BLaER1 treated with 17β-estradiol and CSF1 and Interleukin-3, amounts not matched to agents 10 nM and 100 nM (cell line): ENCODE results near the gene VSIG2.

ENCODE experiments used
- H3K27ac ChIP-seq, 11 experiments: shearing (Covaris generic); formaldehyde crosslinking; 2 replicates each; pipeline ENCODE4 v1.8.1; 2022
- H3K27me3 ChIP-seq, 11 experiments: shearing (Covaris generic); formaldehyde crosslinking; 2 replicates each; pipeline ENCODE4 v1.8.1; 2022
- H3K36me3 ChIP-seq, 11 experiments: shearing (Covaris generic); formaldehyde crosslinking; 2 replicates each; pipeline ENCODE4 v1.8.1; 2022
- H3K4me1 ChIP-seq, 10 experiments: shearing (Covaris generic); formaldehyde crosslinking; 2 replicates each; pipeline ENCODE4 v1.8.1; 2022
- H3K4me2 ChIP-seq, 11 experiments: shearing (Covaris generic); formaldehyde crosslinking; 2 replicates each; pipeline ENCODE4 v1.8.1; 2022
- H3K4me3 ChIP-seq, 10 experiments: shearing (Covaris generic); formaldehyde crosslinking; 2 replicates each; pipeline ENCODE4 v1.8.1; 2022
- H3K9ac ChIP-seq, 11 experiments: shearing (Covaris generic); formaldehyde crosslinking; 2 replicates each; pipeline ENCODE4 v1.8.1; 2022
- H3K9me3 ChIP-seq, 11 experiments: shearing (Covaris generic); formaldehyde crosslinking; replicated peaks in 1 of 11; 2 replicates each; pipeline ENCODE4 v1.8.1; 2022
- H4K20me1 ChIP-seq, 11 experiments: shearing (Covaris generic); formaldehyde crosslinking; 2 replicates each; pipeline ENCODE4 v1.8.1; 2022
- Cebpa-rat ChIP-seq, 11 experiments: shearing (Covaris generic); IDR thresholded peaks; 2 replicates each; pipeline ENCODE4 v1.8.1; 2022

The VSIG2 gene

GRCh38 chr11:124742555-124742954 is 9.5 kb downstream of the VSIG2 start:
- no peak overlapping the region for H3K27ac ChIP-seq
- peak overlapping the region in 6 of 11 experiments; percentile 8 to 93 (median 84); a peak in 9 of 22 replicates for H3K4me2 ChIP-seq
- H3K36me3 ChIP-seq: peaks cover 0 to 6% (median 0%) of the 10 kb centered on the region in 11 experiments; a peak in 2 of 22 replicates
- H3K9ac ChIP-seq: no peak overlapping the region
- peaks cover 43 to 78% (median 55%) of the 10 kb centered on the region in 10 experiments for H3K4me1 ChIP-seq
- no peaks in the 10 kb centered on the region for H3K9me3 ChIP-seq
- H3K4me3 ChIP-seq: no peak overlapping the region; a peak in 1 of 20 replicates
- peaks cover 0 to 5% (median 0%) of the 10 kb centered on the region in 11 experiments; a peak in 2 of 22 replicates for H3K27me3 ChIP-seq
- peaks cover 0 to 50% (median 16%) of the 10 kb centered on the region in 11 experiments; a peak in 10 of 22 replicates for H4K20me1 ChIP-seq
- no peak for TF ChIP-seq Cebpa-rat (IDR thresholded peaks at IDR 0.05)

GRCh38 chr11:124740277-124740882 is 11.7 kb downstream of the VSIG2 start:
- Histone ChIP-seq H3K4me3 (peak overlapping the region; percentile 64 to 81 (median 71)), H3K36me3 (peaks cover 0 to 6% (median 0%) of the 10 kb centered on the region in 11 experiments; a peak in 2 of 22 replicates), H3K4me1 (peaks cover 49 to 79% (median 56%) of the 10 kb centered on the region in 10 experiments), H4K20me1 (peaks cover 0 to 47% (median 16%) of the 10 kb centered on the region in 11 experiments; a peak in 10 of 22 replicates), H3K27me3 (peaks cover 0 to 5% (median 0%) of the 10 kb centered on the region in 11 experiments; a peak in 1 of 22 replicates), H3K9me3 (no peaks in the 10 kb centered on the region), H3K4me2 (peak overlapping the region; percentile 84 to 98 (median 93)), H3K9ac (peak overlapping the region; percentile 64 to 78 (median 74); a peak in 21 of 22 replicates), H3K27ac (peak overlapping the region in 7 of 11 experiments; percentile 26 to 72 (median 52); a peak in 13 of 22 replicates)
- TF ChIP-seq Cebpa-rat (IDR thresholded peaks at IDR 0.05): no peak

- Histone ChIP-seq H3K9ac (peak within 1 kb of the TSS; percentile 64 to 78 (median 74); a peak in 21 of 22 replicates), H3K4me2 (peak within 1 kb of the TSS; percentile 84 to 98 (median 93)), H3K4me1 (peaks cover 45 to 72% (median 52%) of the 10 kb centered on the region in 10 experiments), H3K27ac (peak within 1 kb of the TSS in 7 of 11 experiments; percentile 26 to 72 (median 52); a peak in 13 of 22 replicates), H3K27me3 (peaks cover 0 to 5% (median 0%) of the 10 kb centered on the region in 11 experiments; a peak in 1 of 22 replicates), H4K20me1 (peaks cover 0 to 40% (median 16%) of the 10 kb centered on the region in 11 experiments; a peak in 10 of 22 replicates), H3K9me3 (no peaks in the 10 kb centered on the region), H3K36me3 (peaks cover 0 to 6% (median 0%) of the 10 kb centered on the region in 11 experiments; a peak in 2 of 22 replicates), H3K4me3 (peak within 1 kb of the TSS; percentile 64 to 81 (median 71))
- no peak for TF ChIP-seq Cebpa-rat (IDR thresholded peaks at IDR 0.05)
Observed at GRCh38 chr11:124739479-124740276, 12.4 kb downstream of the VSIG2 start, which contains the start of gene NRGN. Gene NRGN, plus strand, starts transcription at chr11:124739942. Its CDS starts 143 bp downstream, at chr11:124740085.

- no peaks in the 10 kb centered on the region for H3K9me3 ChIP-seq
- peak overlapping the region; percentile 84 to 98 (median 93) for H3K4me2 ChIP-seq
- H3K36me3 ChIP-seq: peaks cover 0 to 6% (median 0%) of the 10 kb centered on the region in 11 experiments; a peak in 1 of 22 replicates
- H3K27me3 ChIP-seq: peaks cover 0 to 5% (median 0%) of the 10 kb centered on the region in 11 experiments; a peak in 1 of 22 replicates
- no peak overlapping the region for H3K9ac ChIP-seq
- H3K4me3 ChIP-seq: peak overlapping the region in 1 of 10 experiments; percentile 72; a peak in 2 of 20 replicates
- H4K20me1 ChIP-seq: peaks cover 0 to 32% (median 16%) of the 10 kb centered on the region in 11 experiments; a peak in 10 of 22 replicates
- no peak for TF ChIP-seq Cebpa-rat (IDR thresholded peaks at IDR 0.05)
- H3K4me1 ChIP-seq: peaks cover 45 to 75% (median 52%) of the 10 kb centered on the region in 10 experiments
- H3K27ac ChIP-seq: no peak overlapping the region
Observed at GRCh38 chr11:124738713-124739478, 13.2 kb downstream of the VSIG2 start.

GRCh38 chr11:124737638-124738305 is 14.3 kb downstream of the VSIG2 start:
- no peak for TF ChIP-seq Cebpa-rat (IDR thresholded peaks at IDR 0.05)

GRCh38 chr11:124736736-124737135 is 15.3 kb downstream of the VSIG2 start:
- H3K4me1 ChIP-seq: peaks cover 42 to 77% (median 51%) of the 10 kb centered on the region in 10 experiments
- peak overlapping the region in 1 of 10 experiments; percentile 41; a peak in 2 of 20 replicates for H3K4me3 ChIP-seq
- no peaks in the 10 kb centered on the region for H3K9me3 ChIP-seq
- H3K36me3 ChIP-seq: no peaks in the 10 kb centered on the region
- peaks cover 0 to 5% (median 0%) of the 10 kb centered on the region in 11 experiments; a peak in 1 of 22 replicates for H3K27me3 ChIP-seq
- peaks cover 0 to 13% (median 3%) of the 10 kb centered on the region in 11 experiments; a peak in 9 of 22 replicates for H4K20me1 ChIP-seq
- peak in 7 of 11 experiments; percentile 19 to 76 (median 63); a peak in 10 of 22 replicates for TF ChIP-seq Cebpa-rat (IDR thresholded peaks at IDR 0.05)
- H3K9ac ChIP-seq: peak overlapping the region in 3 of 11 experiments; percentile 23 to 40 (median 24); a peak in 4 of 22 replicates
- peak overlapping the region; percentile 61 to 93 (median 76) for H3K4me2 ChIP-seq
- H3K27ac ChIP-seq: peak overlapping the region in 7 of 11 experiments; percentile 27 to 67 (median 36); a peak in 14 of 22 replicates

More at GRCh38 chr11:124737638-124738305, 14.3 kb downstream of the VSIG2 start:
- Histone ChIP-seq H3K4me3 (no peak overlapping the region), H3K9ac (no peak overlapping the region), H3K36me3 (peaks cover 0 to 2% (median 0%) of the 10 kb centered on the region in 11 experiments; a peak in 1 of 22 replicates), H3K4me1 (peaks cover 45 to 77% (median 53%) of the 10 kb centered on the region in 10 experiments), H4K20me1 (peaks cover 0 to 21% (median 12%) of the 10 kb centered on the region in 11 experiments; a peak in 10 of 22 replicates), H3K27me3 (peaks cover 0 to 5% (median 0%) of the 10 kb centered on the region in 11 experiments; a peak in 1 of 22 replicates), H3K4me2 (peak overlapping the region; percentile 61 to 93 (median 76); a peak in 21 of 22 replicates), H3K27ac (peak overlapping the region in 4 of 11 experiments; percentile 27 to 67 (median 60); a peak in 4 of 22 replicates), H3K9me3 (no peaks in the 10 kb centered on the region)

GRCh38 chr11:124732230-124732629 is 19.8 kb downstream of the VSIG2 start:
- peaks cover 16 to 68% (median 31%) of the 10 kb centered on the region in 10 experiments for H3K4me1 ChIP-seq
- no peak overlapping the region for H3K9ac ChIP-seq
- H3K36me3 ChIP-seq: no peaks in the 10 kb centered on the region
- peak overlapping the region in 5 of 11 experiments; percentile 58 to 79 (median 72); a peak in 10 of 22 replicates for H3K4me2 ChIP-seq
- no peak overlapping the region for H3K4me3 ChIP-seq
- no peak for TF ChIP-seq Cebpa-rat (IDR thresholded peaks at IDR 0.05)
- no peaks in the 10 kb centered on the region for H4K20me1 ChIP-seq
- H3K27me3 ChIP-seq: no peaks in the 10 kb centered on the region
- no peaks in the 10 kb centered on the region for H3K9me3 ChIP-seq
- peak overlapping the region in 4 of 11 experiments; percentile 18 to 40 (median 32); a peak in 6 of 22 replicates for H3K27ac ChIP-seq
